GM18526 (cell line): Measurements from ENCODE around the gene ACACA.

Source experiments
- POLR2A ChIP-seq: IDR thresholded peaks from 3 replicates; pipeline ENCODE4 v1.6.1; 2011; ENCODE audit not compliant: insufficient read length; ENCODE audit errors: extremely low read depth

Gene ACACA

DNA sequence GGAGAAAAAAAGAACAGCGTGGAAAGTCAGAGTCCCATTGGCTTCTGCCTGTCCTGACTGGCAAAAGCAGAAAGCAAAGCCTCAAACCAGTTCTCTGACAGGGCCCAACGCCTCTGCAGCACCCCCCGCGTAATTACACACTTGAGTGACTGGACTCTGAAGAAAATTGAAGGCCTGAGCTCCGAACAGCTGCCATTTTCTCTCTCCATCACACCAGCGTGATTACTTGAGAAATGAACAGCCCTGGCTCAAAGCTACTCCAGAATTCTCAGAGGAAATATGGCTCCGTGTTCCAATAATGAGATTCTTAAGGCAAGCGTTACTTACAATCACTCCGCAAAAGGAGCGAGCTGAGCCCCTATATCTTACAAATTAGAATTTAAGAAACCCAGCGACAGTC lies 173.6 kb downstream of the ACACA start:
- no peak for TF ChIP-seq POLR2A

DNA sequence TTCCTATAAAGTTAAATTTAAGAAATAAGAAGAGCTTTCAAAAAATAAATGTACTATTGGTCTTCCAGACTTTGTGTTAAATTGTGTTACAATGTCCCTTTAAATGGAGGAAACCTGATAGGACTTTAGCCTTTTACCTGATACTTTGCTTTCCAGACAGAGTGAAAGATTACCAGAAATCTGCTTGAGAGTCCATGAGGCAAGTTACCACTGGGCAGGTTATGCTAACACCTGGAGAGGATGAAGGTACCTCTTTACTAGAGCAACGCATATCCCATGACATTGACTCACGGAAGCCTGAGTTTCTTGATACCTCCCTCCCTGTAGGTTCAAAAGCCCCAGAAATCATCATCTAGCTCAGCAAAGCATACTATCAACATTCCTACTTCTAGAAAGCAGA lies 174.7 kb downstream of the ACACA start:
- TF ChIP-seq POLR2A = no peak

DNA sequence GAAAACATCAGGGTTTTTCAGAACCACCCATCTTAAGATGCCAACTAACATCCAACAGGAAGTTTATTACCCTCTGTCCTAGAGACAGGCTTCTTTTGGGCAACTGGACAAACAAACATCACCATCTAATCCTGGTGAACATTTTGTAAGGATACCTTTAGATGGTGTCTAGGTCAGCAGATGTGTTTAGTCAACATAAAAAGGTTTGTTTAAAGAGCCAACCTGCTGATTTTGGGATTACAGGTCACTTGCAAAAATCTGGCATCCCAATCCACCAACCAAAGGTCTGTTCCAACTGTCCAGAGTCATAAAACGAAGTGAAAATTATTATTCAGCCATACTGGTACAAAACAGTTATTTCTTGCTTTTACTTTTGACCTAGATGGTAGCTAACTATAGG lies 176.0 kb downstream of the ACACA start:
- no peak for TF ChIP-seq POLR2A

DNA sequence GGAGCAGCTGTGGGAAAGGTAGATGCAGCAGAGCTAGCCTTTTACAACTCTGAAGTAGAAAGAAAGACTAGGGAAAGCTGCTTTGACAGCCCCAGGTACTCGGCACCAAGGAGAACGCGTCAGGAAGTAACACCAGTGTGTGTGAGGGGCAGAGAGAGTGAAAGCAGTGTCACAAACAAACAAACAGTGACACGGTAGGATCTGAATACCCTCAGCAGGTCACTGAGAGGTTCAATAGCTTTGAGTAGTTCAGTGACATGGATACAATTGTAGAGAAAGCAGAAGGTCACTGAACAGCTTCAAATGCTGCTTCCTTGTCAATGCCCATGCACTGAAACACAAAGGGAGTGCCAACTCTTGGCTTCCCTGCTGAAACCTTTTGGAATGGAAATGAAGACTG lies 181.2 kb downstream of the ACACA start:
- TF ChIP-seq POLR2A = no peak

DNA sequence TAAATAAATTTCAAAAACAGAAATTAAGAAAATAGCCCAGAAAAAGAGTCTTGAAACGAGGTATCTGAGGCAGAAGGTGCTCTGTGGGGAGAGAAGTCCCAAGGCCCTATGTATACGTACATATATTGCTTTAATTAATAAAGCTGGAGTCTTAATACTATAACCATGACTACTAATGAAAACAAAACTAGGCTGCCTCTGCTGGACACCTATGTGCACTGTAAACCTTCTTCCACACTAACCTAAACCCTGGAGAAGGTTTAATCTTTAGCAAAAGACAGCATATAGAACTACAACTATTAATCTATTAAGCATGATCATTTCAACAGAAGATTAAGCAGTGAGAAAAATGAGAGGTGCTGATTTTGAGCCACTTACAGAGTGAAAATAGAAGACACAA lies 184.8 kb downstream of the ACACA start:
- no peak for TF ChIP-seq POLR2A

DNA sequence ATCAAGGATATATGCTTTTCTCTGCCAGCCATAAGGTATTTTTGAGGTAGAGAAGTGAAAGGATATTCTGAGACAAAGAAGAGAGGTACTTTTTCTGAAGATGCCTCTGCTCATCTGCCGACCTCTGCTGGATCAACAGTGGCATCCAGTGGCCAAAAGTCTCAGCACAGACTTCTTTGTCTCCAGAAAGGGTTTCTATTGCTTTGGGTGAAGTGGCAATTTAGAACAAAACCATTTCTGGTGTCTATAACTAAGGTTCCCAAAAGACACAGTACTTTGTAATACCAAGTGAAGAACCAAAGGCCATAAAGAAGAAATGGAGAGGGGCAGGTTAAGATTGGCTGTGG lies 186.1 kb downstream of the ACACA start:
- no peak for TF ChIP-seq POLR2A

DNA sequence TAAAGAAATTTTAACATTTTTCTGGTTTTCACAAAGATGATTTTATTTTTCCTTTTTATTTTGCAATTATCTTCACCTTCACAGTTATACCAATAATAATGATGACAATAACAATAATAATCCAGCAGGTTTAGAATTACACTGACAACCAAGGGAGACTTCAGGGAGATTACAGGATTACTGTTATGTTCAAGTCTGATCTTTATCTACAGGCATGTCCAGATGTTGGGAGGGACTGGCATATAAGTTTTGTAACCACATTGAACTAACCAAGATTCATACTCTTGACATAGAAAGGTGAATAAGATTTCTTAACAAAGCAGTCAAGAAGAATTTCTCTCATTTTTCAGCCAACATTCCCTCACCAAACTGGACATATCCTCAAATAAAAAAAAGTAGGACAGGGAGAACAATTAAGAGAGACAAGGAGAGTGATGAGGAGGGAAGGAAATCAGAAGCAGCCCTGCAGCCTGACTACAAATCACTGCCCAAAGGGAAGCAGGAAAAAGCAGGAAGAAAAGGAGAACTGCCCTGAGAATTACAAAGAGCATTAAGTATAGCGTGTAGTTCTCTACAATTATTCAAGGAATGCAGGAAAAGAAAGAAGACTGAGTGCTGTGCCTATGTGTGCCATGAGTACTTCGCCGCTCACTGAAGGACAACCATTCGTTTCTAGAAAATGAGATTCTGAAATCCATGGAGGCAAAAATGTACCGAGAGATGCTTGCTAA lies 186.6 kb downstream of the ACACA start:
- no peak for TF ChIP-seq POLR2A

DNA sequence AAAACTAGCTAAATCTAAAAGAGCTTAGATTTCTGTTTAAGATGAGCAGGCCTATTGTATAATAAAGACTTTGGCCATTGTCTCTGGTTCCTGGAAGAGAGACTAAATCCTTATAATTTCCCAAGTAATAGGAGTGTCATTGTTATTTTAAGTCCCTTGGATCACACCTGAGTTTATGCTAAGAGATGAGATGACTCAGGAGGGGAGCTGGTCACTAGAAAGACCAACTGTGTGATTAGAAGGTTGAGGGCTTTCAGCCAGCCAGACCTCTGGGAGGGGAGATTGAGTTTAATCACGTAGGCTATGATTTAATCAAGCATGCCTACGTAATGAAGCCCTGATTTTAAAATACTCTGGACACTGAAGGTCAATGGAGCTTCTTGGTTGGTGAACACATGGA lies 187.8 kb downstream of the ACACA start:
- no peak for TF ChIP-seq POLR2A

DNA sequence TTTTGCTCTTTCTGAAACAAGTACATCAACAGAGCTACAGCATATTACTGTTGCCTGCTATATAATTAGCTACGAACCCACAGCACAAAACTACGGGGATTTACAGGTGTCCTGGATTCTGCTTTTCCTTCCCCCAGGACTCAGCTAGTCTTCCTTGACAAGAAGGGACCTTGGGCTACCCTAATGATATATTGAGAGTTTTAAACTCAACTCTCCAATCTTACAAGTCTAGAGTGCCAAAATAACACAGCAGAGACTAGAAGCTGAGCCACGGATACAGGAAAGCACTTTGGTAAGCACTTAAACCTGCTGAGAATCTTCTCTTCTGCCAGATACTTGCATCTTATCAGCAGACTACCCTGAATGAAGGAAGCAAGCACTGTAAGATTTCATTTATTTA lies 192.2 kb downstream of the ACACA start:
- no peak for TF ChIP-seq POLR2A

DNA sequence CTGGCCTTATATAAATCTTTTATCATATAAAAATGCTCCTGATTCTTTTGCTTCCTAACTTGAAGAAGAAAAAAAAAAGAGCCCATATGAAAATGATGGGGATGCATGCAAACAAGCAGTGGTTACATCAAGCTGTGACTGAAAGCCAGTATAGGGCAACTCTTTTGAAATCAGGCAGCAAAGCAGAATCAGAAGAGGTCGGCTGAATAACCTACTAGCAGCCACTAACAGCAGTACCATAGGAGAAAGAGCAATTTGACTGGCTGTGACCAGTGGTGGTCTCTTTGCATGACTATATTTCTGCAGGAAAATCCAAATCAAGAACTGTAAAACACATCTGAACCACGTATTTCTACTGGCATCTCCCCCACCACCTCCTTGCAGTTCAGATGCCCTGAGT lies 192.7 kb downstream of the ACACA start:
- TF ChIP-seq POLR2A = no peak

DNA sequence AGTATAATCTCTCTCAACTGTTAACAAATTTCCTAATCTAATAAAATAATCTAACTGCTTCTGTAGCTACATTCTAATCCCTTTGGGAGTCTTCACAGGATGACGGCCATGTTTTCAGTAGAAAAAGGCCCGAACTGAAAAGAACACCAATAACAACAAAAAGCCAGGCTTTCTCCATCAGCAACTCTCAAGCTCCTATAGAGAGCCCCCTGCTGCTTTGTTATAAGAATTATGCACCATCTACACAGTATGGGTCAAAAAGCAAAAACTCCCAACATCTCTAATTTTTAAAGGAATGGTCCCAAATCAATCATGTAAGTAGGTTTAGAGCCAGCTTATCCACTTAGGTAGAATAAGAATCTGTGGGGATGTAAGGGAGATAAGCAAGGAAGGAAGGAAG lies 194.5 kb downstream of the ACACA start:
- no peak for TF ChIP-seq POLR2A

DNA sequence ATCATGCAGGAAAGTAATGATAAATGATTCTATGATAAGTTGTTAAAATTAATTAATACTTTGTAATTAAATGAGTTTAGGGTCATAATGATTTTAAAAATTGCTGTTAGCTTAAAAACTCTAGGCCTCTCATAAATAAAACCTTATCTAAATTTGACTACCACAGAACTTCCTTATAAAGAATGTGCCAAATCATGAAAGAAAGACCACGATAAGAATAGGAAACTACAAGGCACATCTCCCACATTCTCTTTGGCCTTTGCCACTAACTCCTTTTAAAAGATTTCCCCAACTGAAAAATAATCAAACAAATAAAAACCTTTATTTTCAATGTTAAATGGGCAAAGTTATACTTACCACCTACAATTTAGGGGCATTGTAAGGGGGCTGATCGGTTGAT lies 195.5 kb downstream of the ACACA start:
- TF ChIP-seq POLR2A = no peak

DNA sequence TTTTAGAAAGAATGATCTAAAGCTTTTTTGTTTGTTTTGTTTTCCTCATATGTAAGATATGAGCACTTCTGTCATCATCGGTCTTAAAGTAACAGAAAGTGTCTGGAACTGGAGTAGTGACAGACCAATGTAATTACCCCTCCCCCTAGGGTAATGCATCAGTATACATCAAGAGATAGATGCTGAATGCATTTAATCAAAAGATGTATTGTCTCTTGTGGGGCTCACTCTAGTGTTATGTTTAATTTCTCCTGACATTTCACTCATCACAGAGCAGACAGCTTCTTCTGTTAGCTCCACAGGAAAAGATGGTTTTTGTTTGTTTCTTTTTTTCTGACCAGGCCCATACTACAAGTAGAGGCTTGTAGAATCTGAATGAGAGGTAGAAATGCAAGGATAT lies 199.5 kb downstream of the ACACA start:
- no peak for TF ChIP-seq POLR2A

DNA sequence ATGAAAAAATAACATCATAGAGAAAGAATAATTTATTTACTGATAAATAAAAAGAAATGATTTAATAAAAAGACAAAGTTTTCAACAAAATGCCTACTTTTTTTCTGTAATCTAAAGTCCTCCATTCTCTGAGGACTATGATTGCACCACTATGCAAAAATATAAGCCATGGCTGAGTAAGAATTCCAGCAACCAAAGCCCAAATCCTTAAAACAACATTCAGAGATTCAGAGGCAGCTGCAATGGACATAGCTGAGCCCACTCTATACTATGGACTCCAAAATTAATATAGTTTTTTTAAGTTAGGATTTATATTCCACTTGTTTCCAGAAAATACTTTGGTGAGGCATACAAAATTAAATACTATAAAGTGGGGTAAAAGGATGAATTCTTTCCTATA lies 200.3 kb downstream of the ACACA start:
- no peak for TF ChIP-seq POLR2A

DNA sequence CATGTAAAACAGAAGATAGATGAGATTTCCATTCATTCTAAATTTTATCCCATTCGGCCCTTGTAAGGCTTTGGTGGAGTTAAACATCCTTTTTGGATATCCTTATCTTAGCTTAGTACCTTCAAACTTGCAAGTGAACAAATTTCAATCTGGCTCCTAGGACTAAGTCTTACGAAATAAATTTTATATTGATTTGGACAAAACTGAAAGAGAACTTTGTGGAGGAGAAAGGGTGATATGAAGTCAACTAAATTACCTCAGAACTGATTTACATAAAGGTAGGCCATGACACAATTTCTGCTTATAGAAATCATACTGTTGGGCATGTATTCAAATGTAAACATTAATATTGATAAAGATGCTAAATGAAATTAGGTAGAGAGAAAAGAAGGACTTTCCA lies 206.1 kb downstream of the ACACA start:
- no peak for TF ChIP-seq POLR2A

DNA sequence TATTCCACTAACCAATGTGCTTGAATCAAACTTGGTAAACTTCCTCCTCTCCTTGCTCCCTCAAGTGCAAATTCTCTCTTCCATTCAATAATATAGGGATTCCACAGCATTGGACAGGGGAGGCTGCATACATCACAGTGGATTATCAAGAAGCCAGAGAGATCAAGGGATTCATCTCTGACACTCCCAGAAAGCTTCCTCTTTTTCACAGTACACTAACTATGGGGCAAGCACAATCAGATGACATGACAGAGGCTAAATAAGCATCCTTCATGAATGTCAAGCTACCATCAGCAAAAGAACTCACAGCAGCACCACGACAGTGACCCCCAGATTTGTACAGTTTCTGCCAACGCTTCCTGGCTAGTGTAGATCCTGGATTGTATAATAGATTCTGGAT lies 209.3 kb downstream of the ACACA start:
- TF ChIP-seq POLR2A = no peak

DNA sequence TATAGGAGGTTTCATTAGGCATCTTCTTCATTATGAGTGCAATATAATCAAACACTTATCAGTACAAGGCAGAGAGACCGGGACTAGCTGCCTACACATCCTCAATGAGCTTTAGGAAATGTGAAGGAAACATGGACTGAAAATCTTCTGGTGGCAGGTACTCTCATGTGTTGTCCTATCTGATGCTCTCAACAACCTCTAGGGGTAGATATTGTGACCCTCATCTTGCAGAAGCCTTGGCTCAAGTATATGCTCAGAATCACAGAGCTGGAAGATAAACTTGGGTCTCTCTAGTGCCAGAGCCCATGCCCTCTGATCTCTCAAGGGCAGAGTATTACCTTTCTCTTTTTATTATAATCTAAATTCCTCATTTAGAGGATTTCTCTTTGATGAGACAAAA lies 212.4 kb downstream of the ACACA start:
- TF ChIP-seq POLR2A = no peak

DNA sequence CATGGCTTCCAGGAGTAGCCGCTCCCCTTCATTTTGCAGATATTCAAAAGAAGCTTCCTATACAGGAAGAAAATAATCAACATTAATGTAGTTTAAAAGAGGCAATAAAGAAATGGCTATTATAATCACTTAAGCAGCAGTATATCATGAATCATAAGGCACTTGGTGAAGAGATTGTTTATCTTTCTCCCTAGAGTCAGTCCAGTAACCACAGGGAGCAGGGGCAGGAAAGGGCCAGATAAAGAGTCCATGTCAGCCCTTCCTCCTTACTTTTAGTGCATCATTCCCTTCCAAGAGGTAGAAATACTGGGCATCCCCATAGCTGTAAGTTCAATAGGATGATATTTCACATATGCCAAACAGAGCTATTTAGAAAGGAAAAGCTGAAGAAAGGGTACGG lies 215.4 kb downstream of the ACACA start:
- TF ChIP-seq POLR2A = no peak
